ENCODE measurements around the gene HOXC13.

Gene HOXC13

GRCh38 chr12:53970451-53970850 lies 31.8 kb downstream of the HOXC13 start:
- DNase-seq (ENCODE audit: low read depth in 2 of 2) = no peak

GRCh38 chr12:53971129-53971528 lies 32.5 kb downstream of the HOXC13 start:
- no peak for DNase-seq (ENCODE audit: low read depth in 2 of 2)

- DNase-seq (ENCODE audit: low read depth in 2 of 2) = no peak
Observed at GRCh38 chr12:53971686-53972085, 33.1 kb downstream of the HOXC13 start.

GRCh38 chr12:53972152-53972702 lies 33.6 kb downstream of the HOXC13 start:
- DNase-seq (ENCODE audit: low read depth in 2 of 2) = no peak

GRCh38 chr12:53972722-53973235 lies 34.1 kb downstream of the HOXC13 start, which contains the start of gene HOXC11:
Gene HOXC11, plus strand, starts transcription at chr12:53973126. Its CDS starts 116 bp downstream, at chr12:53973242.
- no peak for DNase-seq (ENCODE audit: low read depth in 2 of 2)

- no peak for DNase-seq (ENCODE audit: low read depth in 2 of 2)
Observed at GRCh38 chr12:53973236-53974042, 34.8 kb downstream of the HOXC13 start.

- no peak for DNase-seq (ENCODE audit: low read depth in 2 of 2)
Observed at GRCh38 chr12:53974084-53975063, 35.7 kb downstream of the HOXC13 start, which contains the start of gene HOTAIR. Gene HOTAIR, minus strand, starts transcription at chr12:53974954.

- DNase-seq (ENCODE audit: low read depth in 2 of 2) = no peak
Observed at GRCh38 chr12:53975064-53975471, 36.4 kb downstream of the HOXC13 start.

- DNase-seq (ENCODE audit: low read depth in 2 of 2) = no peak
Observed at GRCh38 chr12:53975479-53976152, 37.0 kb downstream of the HOXC13 start.

- DNase-seq (ENCODE audit: low read depth in 2 of 2) = no peak
Observed at GRCh38 chr12:53976172-53976822, 37.7 kb downstream of the HOXC13 start.

GRCh38 chr12:53976823-53977595 lies 38.4 kb downstream of the HOXC13 start:
- DNase-seq (ENCODE audit: low read depth in 2 of 2) = no peak

GRCh38 chr12:53977596-53978445 lies 39.2 kb downstream of the HOXC13 start:
- no peak for DNase-seq (ENCODE audit: low read depth in 2 of 2)

- no peak for DNase-seq (ENCODE audit: low read depth in 2 of 2)
Observed at GRCh38 chr12:53978477-53979356, 40.1 kb downstream of the HOXC13 start.

GRCh38 chr12:53980104-53980801 lies 41.6 kb downstream of the HOXC13 start:
- no peak for DNase-seq (ENCODE audit: low read depth in 2 of 2)

GRCh38 chr12:53980802-53981496 lies 42.3 kb downstream of the HOXC13 start:
- no peak for DNase-seq (ENCODE audit: low read depth in 2 of 2)

- DNase-seq (ENCODE audit: low read depth in 2 of 2) = no peak
Observed at GRCh38 chr12:53981634-53982565, 43.3 kb downstream of the HOXC13 start.
